ENCODE measurements around the gene TNFRSF8. TPM values are rescaled to one million over a fixed set of nuclear protein-coding genes. Genes with fewer than 3 reads are reported as not detected.

TNFRSF8 gene
- total RNA-seq, 2 experiments from 2014 or later: 1.5 to 1.8 TPM

- H3K9me3 Mint-ChIP-seq: no peaks in the 10 kb centered on the region
- ChIA-PET POLR2A (interaction anchor here (0.6 to 6.5 kb wide), 8 partner anchors 10 to 612 kb away, joined by 3 to 72 read pairs (median 3); no protein-coding TSS in a partner anchor), CTCF (interaction anchor here (1.0 to 1.7 kb wide), 9 partner anchors 9 to 208 kb away, joined by 3 to 7 read pairs (median 4); partner anchors contain the start of genes MIIP and TNFRSF8)
- peaks cover 6% of the 10 kb centered on the region for H3K4me1 Mint-ChIP-seq (ENCODE audit: low read depth)
- no peaks in the 10 kb centered on the region for H3K36me3 Mint-ChIP-seq (ENCODE audit: low read depth)
- H3K4me3 Mint-ChIP-seq: no peak overlapping the region
- no peak for DNase-seq
- no peak overlapping the region for H3K27ac Mint-ChIP-seq
- intact Hi-C loops (cut with micrococcal nuclease): no loop called here
- ATAC-seq: no peak
- H3K27me3 Mint-ChIP-seq: peaks cover 20% of the 10 kb centered on the region
- no peak for TF ChIP-seq CTCF (IDR thresholded peaks at IDR 0.05)
Measured at GRCh38 chr1:12046749-12047119, 16.4 kb upstream of the TNFRSF8 start.

DNA sequence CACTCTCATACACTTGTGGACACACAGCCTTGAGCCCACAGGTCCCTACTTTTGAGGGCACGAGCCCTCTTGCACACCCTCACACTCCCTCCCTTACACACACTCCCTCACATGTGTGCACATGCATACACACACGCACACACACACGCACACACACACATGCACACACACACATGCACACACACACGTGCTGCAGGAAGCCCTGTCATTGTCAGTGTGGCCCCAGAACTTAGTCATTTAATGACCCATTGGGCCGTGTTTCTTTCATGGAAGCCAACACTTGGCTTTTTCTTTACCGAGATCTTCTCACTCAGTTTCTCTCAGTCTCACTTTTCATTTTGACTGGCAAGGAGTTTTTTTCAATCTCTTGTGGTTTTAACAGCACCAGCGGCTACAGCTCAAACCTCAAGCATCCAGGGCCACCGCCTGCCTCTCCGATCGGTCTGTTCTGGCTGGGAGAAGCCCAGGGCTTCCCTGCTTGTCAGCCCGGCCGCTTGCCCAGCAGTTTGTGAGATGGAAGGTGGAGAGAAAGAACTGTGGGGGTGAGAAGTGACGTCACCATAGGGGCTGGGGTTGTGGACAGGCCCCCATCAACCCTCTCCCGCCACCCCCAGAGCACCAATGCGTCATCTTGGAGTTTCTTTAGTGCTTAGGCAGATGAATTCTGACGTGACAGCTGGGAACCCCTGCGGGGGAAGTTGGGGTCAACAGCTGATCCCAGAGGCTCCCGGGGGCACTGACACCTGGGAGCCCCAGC, 15.8 kb upstream of the TNFRSF8 start:
- CTCF ChIA-PET: interaction anchor here (0.6 to 1.7 kb wide), 11 partner anchors 8 to 209 kb away, joined by 3 to 7 read pairs (median 4); partner anchors contain the start of gene TNFRSF8
- no peaks in the 10 kb centered on the region for H3K36me3 Mint-ChIP-seq (ENCODE audit: low read depth)
- no peak for TF ChIP-seq CTCF (IDR thresholded peaks at IDR 0.05)
- H3K27me3 Mint-ChIP-seq: peaks cover 20% of the 10 kb centered on the region
- H3K4me3 Mint-ChIP-seq: no peak overlapping the region
- POLR2A ChIA-PET: interaction anchor here (0.6 to 6.5 kb wide), 7 partner anchors 10 to 611 kb away, joined by 3 to 72 read pairs (median 3); no protein-coding TSS in a partner anchor
- intact Hi-C loops (cut with micrococcal nuclease): no loop called here
- H3K9me3 Mint-ChIP-seq: no peaks in the 10 kb centered on the region
- ATAC-seq (peak; percentile 81), DNase-seq (peak; percentile 85)
- H3K4me1 Mint-ChIP-seq (ENCODE audit: low read depth): peaks cover 11% of the 10 kb centered on the region
- H3K27ac Mint-ChIP-seq: no peak overlapping the region

GRCh38 chr1:12048372-12048771, 14.7 kb upstream of the TNFRSF8 start:
- DNase-seq: no peak
- ATAC-seq: no peak
- Mint-ChIP-seq H3K4me3 (no peak overlapping the region), H3K9me3 (no peaks in the 10 kb centered on the region), H3K36me3 (ENCODE audit: low read depth) (no peaks in the 10 kb centered on the region), H3K27me3 (peaks cover 22% of the 10 kb centered on the region), H3K27ac (no peak overlapping the region), H3K4me1 (ENCODE audit: low read depth) (peaks cover 17% of the 10 kb centered on the region)
- no peak for TF ChIP-seq CTCF (IDR thresholded peaks at IDR 0.05)
- intact Hi-C loops (cut with micrococcal nuclease): no loop called here
- ChIA-PET CTCF (interaction anchor here (1.4 kb wide), 2 partner anchors 15 to 30 kb away, joined by 3 to 7 read pairs; partner anchors contain the start of gene TNFRSF8), POLR2A (interaction anchor here (5.6 to 6.5 kb wide), 2 partner anchors 10 to 139 kb away, joined by 40 to 72 read pairs; no protein-coding TSS in a partner anchor)

GRCh38 chr1:12049616-12050015, 13.5 kb upstream of the TNFRSF8 start:
- H3K9me3 Mint-ChIP-seq: no peaks in the 10 kb centered on the region
- H3K27me3 Mint-ChIP-seq: peaks cover 16% of the 10 kb centered on the region
- intact Hi-C loops (cut with micrococcal nuclease): no loop called here
- no peak overlapping the region for H3K27ac Mint-ChIP-seq
- peaks cover 26% of the 10 kb centered on the region for H3K4me1 Mint-ChIP-seq (ENCODE audit: low read depth)
- ChIA-PET CTCF (interaction anchor here (0.8 to 3.7 kb wide), 2 partner anchors 17 to 22 kb away, joined by 3 to 12 read pairs; no protein-coding TSS in a partner anchor), POLR2A (interaction anchor here (5.6 to 6.5 kb wide), 2 partner anchors 9 to 141 kb away, joined by 40 to 72 read pairs; no protein-coding TSS in a partner anchor)
- ATAC-seq: no peak
- no peak for TF ChIP-seq CTCF (IDR thresholded peaks at IDR 0.05)
- DNase-seq: no peak
- H3K36me3 Mint-ChIP-seq (ENCODE audit: low read depth): no peaks in the 10 kb centered on the region
- no peak overlapping the region for H3K4me3 Mint-ChIP-seq

DNA sequence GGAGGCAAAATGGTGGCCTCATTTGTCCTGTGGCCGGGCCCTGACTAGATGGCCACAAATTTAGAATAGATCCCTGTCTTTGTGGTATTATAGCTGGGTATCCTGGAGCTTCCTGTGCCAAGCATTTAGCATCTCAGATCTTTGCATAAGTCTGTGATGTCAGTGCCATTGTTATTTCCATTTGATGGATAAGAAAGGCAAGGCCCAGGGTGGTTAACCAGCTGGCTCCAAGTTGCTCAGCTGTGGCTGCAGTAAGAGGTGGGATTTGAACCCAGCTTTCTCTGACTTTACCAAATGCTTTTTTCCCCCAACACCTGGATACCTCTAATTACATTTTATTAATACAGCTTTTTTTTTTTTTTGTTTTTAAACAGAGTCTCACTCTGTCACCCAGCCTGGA, 11.7 kb upstream of the TNFRSF8 start:
- Mint-ChIP-seq H3K9me3 (no peaks in the 10 kb centered on the region), H3K36me3 (ENCODE audit: low read depth) (no peaks in the 10 kb centered on the region), H3K27me3 (peaks cover 9% of the 10 kb centered on the region), H3K4me3 (no peak overlapping the region), H3K4me1 (ENCODE audit: low read depth) (peaks cover 29% of the 10 kb centered on the region), H3K27ac (no peak overlapping the region)
- no peak for TF ChIP-seq CTCF (IDR thresholded peaks at IDR 0.05)
- DNase-seq (no peak), ATAC-seq (no peak)
- CTCF ChIA-PET: interaction anchor here (0.9 to 3.7 kb wide), 7 partner anchors 16 to 225 kb away, joined by 3 to 12 read pairs (median 4); no protein-coding TSS in a partner anchor
- intact Hi-C loops (cut with micrococcal nuclease): no loop called here
- POLR2A ChIA-PET: interaction anchor here (1.1 to 6.4 kb wide), 4 partner anchors 17 to 143 kb away, joined by 3 to 32 read pairs (median 10); no protein-coding TSS in a partner anchor
